GM06990 (cell line): ENCODE results near the gene MYOM3.

Experiments used
- DNase-seq: peaks from one replicate; pipeline ENCODE4 v3.0.0-alpha.2; 2011; ENCODE audit not compliant: insufficient read length; ENCODE audit errors: extremely low read depth
- H3K27me3 ChIP-seq: replicated peaks from 2 replicates; pipeline ENCODE4 v1.6.0; 2011; ENCODE audit warnings: low read length; ENCODE audit not compliant: control insufficient read depth, insufficient read depth
- H3K36me3 ChIP-seq: 2 replicates; pipeline ENCODE4 v1.5.1; 2011; ENCODE audit warnings: low read length; ENCODE audit not compliant: control insufficient read depth, insufficient read depth
- H3K4me3 ChIP-seq: replicated peaks from 2 replicates; pipeline ENCODE4 v1.5.1; 2011; ENCODE audit warnings: low read depth, mild to moderate bottlenecking, control low read depth, low read length
- TF ChIP-seq, protein P1 (sequence below): IDR thresholded peaks from 2 replicates; pipeline ENCODE4 v1.5.1; 2011; ENCODE audit warnings: low read length, control low read depth, mild to moderate bottlenecking, inconsistent platforms; ENCODE audit not compliant: insufficient read depth, poor library complexity, severe bottlenecking

The MYOM3 gene

DNA sequence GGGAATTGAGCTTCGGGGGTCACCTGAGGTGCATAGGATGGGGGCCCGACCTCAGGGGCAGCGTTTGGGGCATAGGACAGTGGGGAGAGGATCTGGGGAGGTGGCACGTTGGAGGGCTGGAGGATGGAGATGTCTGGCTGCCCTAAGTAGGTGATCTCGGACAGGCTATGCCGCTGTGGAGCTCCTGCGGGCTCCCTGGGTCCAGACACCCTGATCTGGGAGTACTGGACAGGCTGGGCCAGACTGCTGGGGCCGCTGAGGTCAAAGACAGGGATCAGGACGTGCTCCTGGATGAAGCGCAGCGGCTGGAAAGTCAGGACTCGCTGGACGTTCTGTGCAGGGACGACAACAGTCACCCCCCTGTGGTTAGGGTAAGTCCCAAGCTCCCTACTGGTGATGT lies 9.5 kb upstream of the MYOM3 start:
- TF ChIP-seq, protein P1, sequence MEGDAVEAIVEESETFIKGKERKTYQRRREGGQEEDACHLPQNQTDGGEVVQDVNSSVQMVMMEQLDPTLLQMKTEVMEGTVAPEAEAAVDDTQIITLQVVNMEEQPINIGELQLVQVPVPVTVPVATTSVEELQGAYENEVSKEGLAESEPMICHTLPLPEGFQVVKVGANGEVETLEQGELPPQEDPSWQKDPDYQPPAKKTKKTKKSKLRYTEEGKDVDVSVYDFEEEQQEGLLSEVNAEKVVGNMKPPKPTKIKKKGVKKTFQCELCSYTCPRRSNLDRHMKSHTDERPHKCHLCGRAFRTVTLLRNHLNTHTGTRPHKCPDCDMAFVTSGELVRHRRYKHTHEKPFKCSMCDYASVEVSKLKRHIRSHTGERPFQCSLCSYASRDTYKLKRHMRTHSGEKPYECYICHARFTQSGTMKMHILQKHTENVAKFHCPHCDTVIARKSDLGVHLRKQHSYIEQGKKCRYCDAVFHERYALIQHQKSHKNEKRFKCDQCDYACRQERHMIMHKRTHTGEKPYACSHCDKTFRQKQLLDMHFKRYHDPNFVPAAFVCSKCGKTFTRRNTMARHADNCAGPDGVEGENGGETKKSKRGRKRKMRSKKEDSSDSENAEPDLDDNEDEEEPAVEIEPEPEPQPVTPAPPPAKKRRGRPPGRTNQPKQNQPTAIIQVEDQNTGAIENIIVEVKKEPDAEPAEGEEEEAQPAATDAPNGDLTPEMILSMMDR = no peak
- Histone ChIP-seq H3K27me3 (no peaks in the 10 kb centered on the region; the same call in 1 of the 2 replicates), H3K36me3 (no peaks in the 10 kb centered on the region), H3K4me3 (no peak overlapping the region)
- DNase-seq = no peak

DNA sequence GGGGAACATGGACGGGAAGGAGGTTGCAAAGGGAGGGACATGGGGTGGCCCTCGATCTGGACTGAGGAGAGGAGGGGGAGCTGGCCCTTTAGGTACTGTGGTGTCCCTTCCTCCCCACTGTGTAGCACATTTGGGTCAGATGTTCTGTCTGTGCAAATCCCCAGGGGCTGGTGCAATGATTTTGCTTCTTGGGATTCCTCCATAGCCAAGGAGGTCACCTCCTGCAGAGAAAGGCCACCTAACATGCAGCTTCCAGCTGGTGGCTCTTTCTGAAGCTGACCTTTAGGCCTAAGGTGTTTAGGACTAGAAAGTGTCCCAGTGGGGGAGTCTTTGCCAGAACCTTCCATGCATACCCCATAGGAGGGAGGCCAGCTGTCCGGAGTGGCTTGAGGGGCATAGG lies 9.0 kb upstream of the MYOM3 start:
- no peak for DNase-seq
- H3K27me3 ChIP-seq = no peaks in the 10 kb centered on the region; the same call in 1 of the 2 replicates
- H3K36me3 ChIP-seq = no peaks in the 10 kb centered on the region
- TF ChIP-seq, protein P1 = no peak
- H3K4me3 ChIP-seq = no peak overlapping the region

DNA sequence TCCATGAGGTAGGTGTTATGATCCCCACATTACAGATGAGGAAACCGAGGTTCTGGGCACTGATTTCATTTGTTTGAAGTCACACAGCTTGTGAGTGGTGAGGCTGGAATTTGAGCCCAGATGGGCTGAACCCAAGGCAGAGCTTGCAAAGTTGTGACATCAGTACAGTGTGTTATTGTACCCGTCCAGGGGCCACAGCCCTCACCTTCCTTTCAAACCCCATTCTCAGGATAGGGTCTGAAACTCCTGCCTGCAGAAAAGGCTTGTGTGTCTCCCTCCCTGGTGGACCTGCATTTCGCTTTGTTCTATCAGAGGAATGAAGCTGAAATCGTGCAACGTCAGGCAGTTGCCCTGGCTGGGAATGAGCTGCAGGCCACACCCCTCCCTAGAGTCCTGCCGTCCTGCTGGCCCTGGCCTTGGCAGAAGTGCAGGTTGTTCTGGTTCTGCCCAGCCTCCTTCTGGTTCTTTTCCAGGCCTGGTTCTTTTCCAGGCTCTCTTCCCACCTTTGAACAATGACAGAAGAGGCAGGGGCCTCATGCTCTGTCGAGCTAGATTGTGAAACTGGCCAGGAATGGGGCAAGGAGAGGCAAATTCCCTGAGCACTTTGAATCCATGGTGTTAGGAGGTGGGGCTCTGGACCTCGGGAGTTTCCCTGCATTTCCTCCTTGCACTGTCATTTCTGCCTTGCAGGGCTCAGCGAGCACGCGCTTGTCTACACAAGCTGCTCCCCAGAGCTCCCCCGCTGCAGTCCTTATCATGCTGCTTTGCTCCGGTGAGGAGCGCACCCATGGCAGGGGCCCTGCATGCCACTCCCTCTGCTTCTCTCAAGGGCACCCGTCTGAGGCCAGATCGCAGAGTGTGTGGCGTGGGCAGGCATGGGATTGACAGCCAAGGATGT lies 8.2 kb upstream of the MYOM3 start:
- Histone ChIP-seq H3K36me3 (no peaks in the 10 kb centered on the region), H3K4me3 (no peak overlapping the region), H3K27me3 (no peaks in the 10 kb centered on the region; the same call in 1 of the 2 replicates)
- TF ChIP-seq, protein P1 = no peak
- no peak for DNase-seq

DNA sequence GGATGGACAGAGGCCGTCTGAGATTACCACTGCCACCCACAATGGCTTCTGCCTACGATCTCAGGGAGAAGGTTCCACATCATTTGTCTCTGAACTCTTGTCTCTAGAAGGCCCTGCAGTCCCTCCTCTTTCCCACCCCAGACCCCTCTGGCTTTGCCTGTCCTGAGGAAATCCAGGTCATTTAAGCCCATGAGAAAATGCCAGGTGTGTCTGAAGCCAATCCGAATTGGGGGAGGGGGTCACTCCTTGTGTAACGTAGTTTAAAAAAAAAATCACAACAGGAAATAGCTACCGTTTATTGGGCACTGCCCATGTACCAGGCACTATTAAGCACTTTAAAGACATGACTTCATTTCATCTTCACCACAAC lies 7.5 kb upstream of the MYOM3 start:
- TF ChIP-seq, protein P1 = no peak
- Histone ChIP-seq H3K36me3 (no peaks in the 10 kb centered on the region), H3K27me3 (no peaks in the 10 kb centered on the region; the same call in 1 of the 2 replicates), H3K4me3 (no peak overlapping the region)
- DNase-seq = no peak

DNA sequence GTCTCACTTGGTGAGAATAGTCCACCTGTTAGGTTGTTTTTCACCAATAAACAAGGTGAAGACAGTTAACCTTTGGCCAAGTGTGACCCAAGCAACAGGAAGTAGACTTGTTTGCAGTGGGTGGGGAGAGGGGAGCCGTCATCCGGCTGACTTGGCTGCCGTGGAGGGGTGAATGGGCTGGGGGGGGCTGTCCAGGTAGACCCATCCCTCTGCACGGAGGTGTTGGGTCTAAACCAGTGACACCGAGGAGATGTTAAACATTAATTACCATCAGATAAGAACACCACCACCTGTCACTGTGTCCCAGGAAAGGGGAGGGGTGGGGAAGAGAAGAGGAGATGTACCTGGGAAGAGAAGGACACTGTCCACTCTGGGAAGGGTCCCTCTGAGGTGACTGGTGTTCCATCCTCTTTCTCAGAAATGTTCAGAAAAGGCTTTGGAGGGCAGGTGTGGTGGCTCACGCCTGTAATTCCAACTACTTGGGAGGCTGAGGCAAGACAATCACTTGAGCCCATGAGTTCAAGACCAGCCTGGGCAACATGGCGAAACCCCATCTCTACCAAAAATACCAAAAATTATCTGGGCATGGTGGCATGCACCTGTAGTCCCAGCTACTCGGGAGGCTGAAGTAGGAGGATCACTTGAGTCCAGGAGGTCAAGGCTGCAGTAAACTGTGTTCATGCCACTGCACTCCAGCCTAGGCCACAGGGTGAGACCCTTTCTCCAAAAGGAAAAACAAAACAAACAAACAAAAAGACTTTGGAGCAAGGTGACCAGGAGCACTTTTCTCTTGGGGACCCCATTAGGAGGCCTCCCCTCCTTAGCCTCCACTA lies 6.7 kb upstream of the MYOM3 start:
- Histone ChIP-seq H3K4me3 (no peak overlapping the region), H3K27me3 (no peaks in the 10 kb centered on the region; the same call in 1 of the 2 replicates), H3K36me3 (no peaks in the 10 kb centered on the region)
- DNase-seq = no peak
- TF ChIP-seq, protein P1 = no peak
